ENCODE measurements around the gene ADIPOR2.

- TF ChIP-seq CTCF (IDR thresholded peaks at IDR 0.05) = no peak
- TF ChIP-seq POLR2A (IDR thresholded peaks at IDR 0.05) = no peak
Measured at GRCh38 chr12:1705774-1706631, 15.1 kb downstream of the ADIPOR2 start.

Data from lower leg skin (tissue), 3 donors.